GM12878 (cell line): ENCODE measurements around the gene TMEM128. TPM values are rescaled to one million over a fixed set of nuclear protein-coding genes. Genes with fewer than 3 reads are reported as not detected.

Source experiments
- ATAC-seq: fragments of 200-7000 bp; cut with Tn5 transposase; 3 replicates; pipeline ENCODE4 v1.9.1; 2020; ENCODE audit warnings: mild to moderate bottlenecking, moderate library complexity
- BruUV-seq: library from RNA; stranded (reverse); fragments of 400-500 nt; replicated peaks from 2 replicates; lab custom pipeline; 2021; lab: Mats Ljungman, UMichigan
- CTCF ChIA-PET: fragments of 300-600 bp; sonication (Branson Sonifier 250); formaldehyde crosslinking; extraction: SDS; loops from one replicate; lab custom pipeline; 2021; ENCODE audit warnings: inconsistent platforms; lab: Yijun Ruan, JAX
- POLR2A ChIA-PET: fragments of 350-600 bp; formaldehyde crosslinking; extraction: SDS; loops from one replicate; lab custom pipeline; 2021; ENCODE audit warnings: inconsistent platforms; lab: Charles Lee
- RAD21 ChIA-PET: fragments of 300-600 bp; sonication (Branson Sonifier 250); formaldehyde crosslinking; loops from one replicate; lab custom pipeline; 2023; ENCODE audit warnings: antibody characterized with exemption; ENCODE audit not compliant: unreplicated experiment; lab: Charles Lee
- SMC1A ChIA-PET: fragments of 300-600 bp; sonication (Branson Sonifier 250); formaldehyde crosslinking; loops from one replicate; lab custom pipeline; 2023; ENCODE audit not compliant: unreplicated experiment, uncharacterized antibody; lab: Charles Lee
- DNase-seq: peaks from one replicate; pipeline ENCODE4 v3.0.0-alpha.2; 2011; ENCODE audit warnings: low read depth, low spot score
- FAIRE-seq: peaks from 3 replicates; lab custom pipeline; 2011; peaks lifted over from hg19 to GRCh38; lab: Jason Lieb, UNC
- H2AFZ ChIP-seq: 2 replicates; pipeline ENCODE4 v1.6.0; 2011; ENCODE audit warnings: low read depth, low read length, control low read depth; ENCODE audit not compliant: control insufficient read depth
- H3K27ac ChIP-seq: 2 replicates; pipeline ENCODE4 v1.5.1; 2011; ENCODE audit warnings: control low read depth; ENCODE audit not compliant: control insufficient read depth, insufficient read depth
- H3K27me3 ChIP-seq, 2 experiments: replicated peaks in 1 of 2; 2 replicates each; pipeline versions ENCODE4 v1.6.0 to v1.6.1; 2011; ENCODE audit warnings: low read length in 1 of 2; ENCODE audit not compliant: control insufficient read depth in 2 of 2, insufficient read depth in 2 of 2
- H3K36me3 ChIP-seq, 2 experiments: 2 replicates each; pipeline ENCODE4 v1.5.1; 2011; ENCODE audit warnings: low read length in 1 of 2; ENCODE audit not compliant: control insufficient read depth in 2 of 2, insufficient read depth in 2 of 2
- H3K4me1 ChIP-seq: 2 replicates; pipeline ENCODE4 v1.6.1; 2011; ENCODE audit warnings: mild to moderate bottlenecking, low read length, moderate library complexity, mixed read lengths; ENCODE audit not compliant: control insufficient read depth, insufficient read depth
- H3K4me2 ChIP-seq: 2 replicates; pipeline ENCODE4 v1.6.0; 2011; ENCODE audit warnings: control low read depth; ENCODE audit not compliant: control insufficient read depth, insufficient read depth
- H3K4me3 ChIP-seq: fragments of 200-600 bp; sonication (generic); 2 replicates; pipeline ENCODE4 v1.5.1; 2016
- H3K79me2 ChIP-seq: 2 replicates; pipeline ENCODE4 v1.6.0; 2011; ENCODE audit warnings: low read length; ENCODE audit not compliant: control insufficient read depth, insufficient read depth
- H3K9ac ChIP-seq: 2 replicates; pipeline ENCODE4 v1.8.0; 2011; ENCODE audit warnings: low read length, control low read depth, mixed read lengths; ENCODE audit not compliant: control insufficient read depth, insufficient read depth
- H3K9me3 ChIP-seq: replicated peaks from 3 replicates; pipeline ENCODE4 v1.5.1; 2011; ENCODE audit warnings: mild to moderate bottlenecking, low read length; ENCODE audit not compliant: control insufficient read depth, insufficient read depth
- H4K20me1 ChIP-seq: 2 replicates; pipeline ENCODE4 v1.6.0; 2011; ENCODE audit not compliant: control insufficient read depth, insufficient read depth
- ATF3 ChIP-seq: IDR thresholded peaks from 2 replicates; pipeline ENCODE4 v1.6.1; 2011; ENCODE audit warnings: low read depth, mild to moderate bottlenecking, low read length, moderate library complexity, borderline replicate concordance; ENCODE audit errors: extremely low read depth
- HDGF ChIP-seq: fragments of 450-650 bp; IDR thresholded peaks from 2 replicates; pipeline ENCODE4 v1.6.1; 2016; ENCODE audit warnings: antibody characterized with exemption
- IKZF1 ChIP-seq: fragments of 450-650 bp; conservative IDR thresholded peaks from 2 replicates; pipeline ENCODE4 v1.6.1; 2017; ENCODE audit warnings: antibody characterized with exemption, mild to moderate bottlenecking
- JUND ChIP-seq: IDR thresholded peaks from 2 replicates; pipeline ENCODE4 v1.6.1; 2012; ENCODE audit warnings: low read depth, mild to moderate bottlenecking, low read length, improper control_type of control experiment, moderate library complexity
- KDM1A ChIP-seq: fragments of 200-600 bp; sonication (generic); IDR thresholded peaks from 2 replicates; pipeline ENCODE4 v1.6.1; 2016; ENCODE audit warnings: borderline replicate concordance
- TAF1 ChIP-seq: IDR thresholded peaks from 2 replicates; pipeline ENCODE4 v1.6.1; 2011; ENCODE audit warnings: mild to moderate bottlenecking, low read depth, low read length, borderline replicate concordance
- ZBTB4 ChIP-seq: fragments of 450-650 bp; formaldehyde crosslinking; IDR thresholded peaks from 2 replicates; pipeline ENCODE4 v1.4.0; 2022; ENCODE audit warnings: mild to moderate bottlenecking, moderate library complexity
- WGBS: methylation state at CpG from one replicate; pipeline ENCODE4 v1.1.6; 2016; ENCODE audit warnings: low lambda C conversion rate; ENCODE audit not compliant: insufficient replicate concordance, insufficient coverage; ENCODE audit errors: missing lambda C conversion rate; 5-methylcytosine and 5-hydroxymethylcytosine counted together
- in situ Hi-C: fragments of 300-500 bp; cut with MboI; formaldehyde crosslinking; loops from 9 replicates; pipeline ENCODE4 v1.14.3; 2018; ENCODE audit warnings: mixed read lengths
- intact Hi-C: fragments of 100-400 bp; cut with micrococcal nuclease; formaldehyde crosslinking; loops from one replicate; pipeline ENCODE4 v1.14.2; 2022; ENCODE audit not compliant: unreplicated experiment
- polyA plus RNA-seq, 11 experiments: library from polyadenylated mRNA; depleted of rRNA in 4 of 11; unstranded in 6 of 11; stranded (reverse) in 5 of 11; fragments of >200 nt; fragmentation: Nextera tagmentation in 4 of 11; fragmentation: Illumina TruSeq in 1 of 11; extraction: Ambion mirVana in 4 of 11; extraction: Trizol in 1 of 11; gene quantifications; 1 replicate in 1 of 11; 2 replicates in 10 of 11; pipeline versions ENCODE4 v1.2.1 to v1.2.3, GENCODE V29; 2011 to 2016; ENCODE audit warnings: inconsistent platforms in 2 of 11, missing spikeins in 2 of 11, low read depth in 1 of 11
- total RNA-seq, 4 experiments: library from RNA; depleted of rRNA in 3 of 4; stranded (reverse); fragments of >200 nt in 3 of 4; fragmentation: Illumina TruSeq in 1 of 4; extraction: Trizol in 1 of 4; gene quantifications; 2 replicates each; pipeline versions ENCODE4 v1.2.1 to v1.2.3, GENCODE V29; 2013 to 2021

The TMEM128 gene
- total and polyA plus RNA-seq, 10 of the 15 experiments (the other 5 are each of a cell fraction or from before 2014, with no cell fraction given): 9.3 to 44.2 (median 18.9) TPM

- in situ Hi-C loops (no loop called here), intact Hi-C loops (no loop called here)
- Histone ChIP-seq H3K27ac (no peak within 1 kb of the TSS), H3K4me1 (no peaks in the 10 kb centered on the region), H3K9ac (no peak within 1 kb of the TSS), H3K4me2 (no peak within 1 kb of the TSS), H2AFZ (no peak within 1 kb of the TSS), H4K20me1 (no peaks in the 10 kb centered on the region), H3K36me3 (no peaks in the 10 kb centered on the region), H3K4me3 (no peak within 1 kb of the TSS), H3K27me3 (peaks cover 0 to 2% of the 10 kb centered on the region in 2 experiments; a peak in 1 of 4 replicates), H3K79me2 (no peaks in the 10 kb centered on the region), H3K9me3 (no peaks in the 10 kb centered on the region)
- RAD21 ChIA-PET: no interaction called here
- POLR2A ChIA-PET: no interaction called here
- no peak for ATAC-seq
- CTCF ChIA-PET: no interaction called here
- DNase-seq: no peak
- TF ChIP-seq HDGF: no peak
- FAIRE-seq: no peak
- no TSS peak for BruUV-seq
- WGBS: 65% methylated on average over 21 of the region's 82 CpGs
- SMC1A ChIA-PET: no interaction called here
Observed at GRCh38 chr4:4226606-4227438, 21.2 kb downstream of the TMEM128 start, which contains the start of gene OTOP1. TSS of gene OTOP1 (minus strand) at chr4:4226929. CDS start at chr4:4226864, 65 bp downstream.

GRCh38 chr4:4225915-4226605 lies 22.0 kb downstream of the TMEM128 start:
- RAD21 ChIA-PET: no interaction called here
- no peak overlapping the region for H3K4me3 ChIP-seq

More at GRCh38 chr4:4225915-4226605, 22.0 kb downstream of the TMEM128 start:
- SMC1A ChIA-PET: no interaction called here
- no peaks in the 10 kb centered on the region for H3K36me3 ChIP-seq
- no peaks in the 10 kb centered on the region for H3K9me3 ChIP-seq
- H3K79me2 ChIP-seq: no peaks in the 10 kb centered on the region
- no peak for DNase-seq
- H2AFZ ChIP-seq: no peak overlapping the region
- TF ChIP-seq ZBTB4 (CRISPR knock-in tag) (no peak), ATF3 (no peak), JUND (no peak), IKZF1 (no peak), KDM1A (no peak), TAF1 (no peak)
- no peaks in the 10 kb centered on the region for H4K20me1 ChIP-seq
- WGBS: 49% methylated on average over 40 of the region's 41 CpGs
- no peak overlapping the region for H3K27ac ChIP-seq
- in situ Hi-C loops (no loop called here), intact Hi-C loops (no loop called here)
- H3K27me3 ChIP-seq: peaks cover 0 to 2% of the 10 kb centered on the region in 2 experiments; a peak in 1 of 4 replicates
- no peaks in the 10 kb centered on the region for H3K4me1 ChIP-seq
- FAIRE-seq: no peak
- no peak for ATAC-seq
- no peak overlapping the region for H3K9ac ChIP-seq
- POLR2A ChIA-PET: no interaction called here
- no peak overlapping the region for H3K4me2 ChIP-seq
- BruUV-seq: no TSS peak
- CTCF ChIA-PET: no interaction called here
